HG03432 (cell line): Measurements from ENCODE around the gene RPUSD4.

ENCODE experiments used
- ATAC-seq: cut with Tn5 transposase; IDR thresholded peaks from one replicate; pipeline ENCODE4 v1.9.1; 2021; ENCODE audit warnings: mild to moderate bottlenecking, moderate library complexity; ENCODE audit not compliant: unreplicated experiment

Gene RPUSD4

GRCh38 chr11:126159719-126160344 is 51.6 kb downstream of the RPUSD4 start:
- no peak for ATAC-seq

GRCh38 chr11:126158054-126158791 is 53.2 kb downstream of the RPUSD4 start:
- ATAC-seq: no peak

- no peak for ATAC-seq
Measured at GRCh38 chr11:126157326-126158030, 54.0 kb downstream of the RPUSD4 start.

GRCh38 chr11:126156814-126157213 is 54.6 kb downstream of the RPUSD4 start:
- ATAC-seq: no peak

- ATAC-seq: no peak
Measured at GRCh38 chr11:126155402-126156187, 55.9 kb downstream of the RPUSD4 start.

- no peak for ATAC-seq
Measured at GRCh38 chr11:126154691-126155090, 56.8 kb downstream of the RPUSD4 start.

- ATAC-seq: no peak
Measured at GRCh38 chr11:126153972-126154371, 57.5 kb downstream of the RPUSD4 start.

GRCh38 chr11:126153006-126153405 is 58.4 kb downstream of the RPUSD4 start:
- ATAC-seq: no peak

GRCh38 chr11:126152586-126152985 is 58.9 kb downstream of the RPUSD4 start:
- no peak for ATAC-seq

GRCh38 chr11:126152152-126152551 is 59.3 kb downstream of the RPUSD4 start:
- ATAC-seq: no peak
